Measurements from ENCODE around the gene DNAL4. TPM values are rescaled to one million over a fixed set of nuclear protein-coding genes. Genes with fewer than 3 reads are reported as not detected.
A peak's percentile ranks its signal among the peaks of the same experiment; 100 is the strongest.

DNAL4 gene
- polyA plus RNA-seq, 4 donors, result 15.7 to 37.8 (median 33.1) TPM

DNA sequence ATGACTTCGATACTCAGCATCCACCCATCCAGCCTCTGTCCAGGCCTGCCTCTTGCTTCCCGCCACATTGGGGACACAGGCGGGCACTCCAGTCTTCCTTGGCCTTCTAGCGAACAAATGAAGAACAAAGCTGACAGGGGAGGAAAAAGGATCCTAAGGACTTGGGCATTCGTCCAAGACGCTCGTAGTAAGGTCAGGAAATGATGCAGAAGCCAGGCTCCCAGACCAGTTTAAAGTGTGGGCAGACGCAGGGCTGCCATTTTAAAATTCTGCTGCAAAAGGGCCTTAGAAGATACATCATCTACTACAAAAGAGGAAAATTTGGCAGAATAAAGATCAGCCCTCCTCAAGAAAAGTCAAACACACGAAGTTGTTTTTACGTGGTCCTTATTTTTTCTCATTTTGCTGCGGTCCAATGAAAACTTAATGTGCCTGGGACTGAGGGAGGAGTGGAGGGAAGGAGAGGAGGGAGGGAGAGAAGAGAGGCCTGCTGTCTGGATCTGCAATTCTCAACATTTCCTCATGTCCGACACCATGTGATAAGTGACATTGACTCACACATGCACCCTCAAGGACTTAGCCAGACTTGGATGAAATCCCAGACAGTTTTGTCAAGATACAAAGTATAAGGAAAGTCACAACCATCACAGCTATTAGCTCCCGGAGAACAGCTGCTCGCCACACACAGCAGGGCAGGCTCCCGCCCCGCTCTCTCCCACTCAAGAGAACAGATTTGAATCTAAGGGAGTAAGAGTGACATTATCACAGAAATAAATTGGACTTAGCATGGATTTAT lies 5.7 kb downstream of the DNAL4 start:
- peak in 2 of 4 donors; percentile 54 to 58 for DNase-seq (ENCODE audit: low read depth in 4 of 4, low spot score in 3 of 4)

GRCh38 chr22:38786631-38787030 lies 7.3 kb downstream of the DNAL4 start:
- DNase-seq (ENCODE audit: low read depth in 4 of 4, low spot score in 3 of 4), result no peak

GRCh38 chr22:38784856-38785255 lies 9.1 kb downstream of the DNAL4 start:
- DNase-seq (ENCODE audit: low read depth in 4 of 4, low spot score in 3 of 4), result no peak

DNA sequence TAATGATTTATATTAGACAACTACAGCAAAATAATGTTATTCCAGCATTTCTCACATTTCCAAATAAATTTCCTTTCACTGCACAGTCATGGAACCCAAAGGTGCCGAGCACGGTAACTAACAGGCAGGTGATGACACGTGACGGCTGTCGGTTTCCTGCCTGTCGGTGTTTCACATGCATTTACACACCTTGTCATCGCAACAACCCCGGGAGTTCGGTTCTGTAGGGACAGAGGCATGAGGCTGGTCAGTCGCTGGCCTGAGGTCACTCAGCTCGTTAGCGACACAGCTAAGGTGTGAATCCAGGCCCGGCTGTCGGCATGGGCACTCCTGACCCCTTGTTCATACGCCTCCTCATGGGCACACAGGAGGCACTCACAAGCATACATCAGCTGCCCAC lies 9.9 kb downstream of the DNAL4 start:
- DNase-seq (ENCODE audit: low read depth in 4 of 4, low spot score in 3 of 4), result no peak

DNA sequence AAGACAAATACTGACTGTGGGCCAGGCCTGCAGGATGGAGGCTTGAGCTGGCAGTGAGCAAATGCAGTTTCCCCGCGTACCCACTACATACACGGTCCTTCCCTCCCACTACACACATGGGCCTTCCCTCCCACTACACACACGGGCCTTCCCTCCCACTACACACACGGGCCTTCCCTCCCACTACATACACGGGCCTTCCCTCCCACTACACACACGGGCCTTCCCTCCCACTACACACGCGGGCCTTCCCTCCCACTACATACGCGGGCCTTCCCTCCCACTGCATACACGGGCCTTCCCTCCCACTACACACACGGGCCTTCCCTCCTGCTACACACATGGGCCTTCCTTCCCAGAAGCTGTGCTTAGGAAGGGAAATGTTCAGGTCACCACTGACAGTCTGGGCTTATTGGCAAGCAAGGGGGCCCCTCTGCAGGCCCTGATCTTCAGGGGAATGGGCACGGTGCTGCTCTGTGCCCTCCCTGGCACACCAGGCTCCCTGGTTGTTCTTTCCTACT lies 10.8 kb downstream of the DNAL4 start:
- DNase-seq (ENCODE audit: low read depth in 4 of 4, low spot score in 3 of 4), result no peak

DNA sequence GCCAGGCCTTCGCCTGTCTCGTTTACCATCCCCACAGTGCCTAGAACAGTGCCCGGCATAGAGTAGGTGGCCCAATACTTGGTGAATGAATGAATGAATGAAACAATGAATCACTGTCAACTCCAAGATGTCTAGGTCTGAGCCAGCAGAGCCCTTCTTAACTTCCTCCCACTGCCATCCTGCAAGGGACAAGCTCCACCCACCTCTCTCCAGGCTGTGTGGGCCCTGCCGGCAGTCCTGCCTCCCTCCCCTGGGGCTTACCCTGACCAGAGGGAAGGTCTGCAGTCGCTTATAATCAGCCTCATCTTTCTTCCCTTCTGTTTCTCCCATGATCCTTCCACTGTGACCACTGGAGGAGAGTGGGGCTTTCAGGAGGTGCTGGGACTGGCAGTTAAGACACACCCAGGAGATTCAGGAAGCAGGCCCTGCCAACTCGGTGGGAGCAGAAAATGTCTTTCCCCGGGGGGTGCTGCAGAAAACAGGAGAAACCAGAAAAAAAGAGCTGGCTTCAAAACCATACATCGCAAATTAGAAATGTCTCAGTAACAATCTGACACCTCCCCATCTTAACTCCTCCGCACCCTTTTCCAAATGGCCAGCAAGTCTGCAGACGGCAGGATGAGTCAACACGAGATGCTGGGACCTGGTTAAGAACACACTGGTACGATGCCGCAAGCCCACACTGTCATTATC lies 11.4 kb downstream of the DNAL4 start:
- DNase-seq (ENCODE audit: low read depth in 4 of 4, low spot score in 3 of 4), result no peak

DNA sequence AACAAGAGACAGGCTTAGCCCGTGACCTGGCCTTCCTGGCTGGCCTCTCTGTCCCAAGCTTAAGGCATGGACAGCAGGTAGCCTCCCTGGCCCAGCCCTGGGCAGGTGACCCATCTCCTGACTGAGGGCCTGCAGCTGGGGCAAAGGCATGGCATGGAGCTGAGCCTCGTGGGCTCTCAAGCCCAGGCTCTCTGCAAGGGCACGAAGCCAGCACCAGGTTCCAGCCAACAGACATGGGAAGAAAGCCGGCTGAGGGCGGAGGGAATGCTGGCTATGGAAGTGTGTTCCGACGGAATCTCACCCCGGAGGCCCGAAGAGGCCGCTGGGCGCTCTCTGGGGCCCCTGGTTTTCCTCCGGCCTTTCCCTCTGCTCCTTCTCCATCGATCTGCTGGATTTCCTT lies 12.9 kb downstream of the DNAL4 start:
- no peak for DNase-seq (ENCODE audit: low read depth in 4 of 4, low spot score in 3 of 4)

DNA sequence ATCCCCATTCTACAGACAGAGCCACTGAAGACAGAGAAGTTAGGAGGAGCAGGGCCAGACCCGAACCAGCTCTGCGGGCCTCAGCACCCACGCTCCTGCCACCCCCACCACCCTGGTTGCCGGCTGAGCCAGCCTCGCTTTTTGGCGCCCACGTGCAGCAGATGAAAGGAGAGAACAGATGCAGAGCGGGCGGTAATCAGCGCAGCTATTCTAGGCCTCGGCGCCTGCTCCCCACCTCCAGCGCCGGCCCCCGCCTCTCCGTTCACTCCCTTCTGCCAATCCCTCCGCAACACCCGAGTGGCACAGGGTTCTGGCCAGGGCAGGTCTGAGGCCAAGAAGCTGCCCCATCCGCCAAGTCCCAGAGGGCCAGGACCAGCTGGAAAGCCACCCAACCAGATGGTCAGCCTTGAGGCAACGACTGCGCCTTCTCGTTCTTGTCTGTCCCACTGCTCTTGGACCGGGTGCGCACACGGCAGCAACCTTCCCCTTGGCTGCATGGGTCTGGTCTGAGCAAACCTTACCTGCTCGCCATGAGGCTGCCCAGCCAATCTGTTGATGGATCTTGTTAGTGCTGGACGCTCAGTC lies 16.8 kb downstream of the DNAL4 start:
- DNase-seq (ENCODE audit: low read depth in 4 of 4, low spot score in 3 of 4), result no peak

GRCh38 chr22:38776086-38776485 lies 17.9 kb downstream of the DNAL4 start:
- no peak for DNase-seq (ENCODE audit: low read depth in 4 of 4, low spot score in 3 of 4)

DNA sequence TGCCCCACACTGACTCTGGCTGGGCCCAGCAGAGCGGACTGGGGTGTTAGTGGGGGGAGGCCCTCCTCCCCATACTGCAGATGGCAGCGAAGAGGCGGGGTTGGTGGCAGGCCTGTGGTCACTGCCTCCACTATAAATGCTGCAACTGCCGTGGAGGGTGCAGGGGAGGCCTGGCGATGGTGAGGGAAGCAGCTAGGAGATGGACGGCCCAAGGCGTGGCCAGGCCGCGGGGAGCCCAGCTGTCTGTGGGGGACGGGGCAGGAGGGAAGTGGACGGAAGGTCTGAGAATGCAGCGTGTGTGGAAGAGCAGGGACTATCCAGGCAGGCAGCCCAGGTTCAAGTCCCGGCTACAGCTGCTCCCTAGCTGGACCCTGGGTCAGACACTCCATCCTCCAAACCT lies 18.3 kb downstream of the DNAL4 start:
- no peak for DNase-seq (ENCODE audit: low read depth in 4 of 4, low spot score in 3 of 4)

DNA sequence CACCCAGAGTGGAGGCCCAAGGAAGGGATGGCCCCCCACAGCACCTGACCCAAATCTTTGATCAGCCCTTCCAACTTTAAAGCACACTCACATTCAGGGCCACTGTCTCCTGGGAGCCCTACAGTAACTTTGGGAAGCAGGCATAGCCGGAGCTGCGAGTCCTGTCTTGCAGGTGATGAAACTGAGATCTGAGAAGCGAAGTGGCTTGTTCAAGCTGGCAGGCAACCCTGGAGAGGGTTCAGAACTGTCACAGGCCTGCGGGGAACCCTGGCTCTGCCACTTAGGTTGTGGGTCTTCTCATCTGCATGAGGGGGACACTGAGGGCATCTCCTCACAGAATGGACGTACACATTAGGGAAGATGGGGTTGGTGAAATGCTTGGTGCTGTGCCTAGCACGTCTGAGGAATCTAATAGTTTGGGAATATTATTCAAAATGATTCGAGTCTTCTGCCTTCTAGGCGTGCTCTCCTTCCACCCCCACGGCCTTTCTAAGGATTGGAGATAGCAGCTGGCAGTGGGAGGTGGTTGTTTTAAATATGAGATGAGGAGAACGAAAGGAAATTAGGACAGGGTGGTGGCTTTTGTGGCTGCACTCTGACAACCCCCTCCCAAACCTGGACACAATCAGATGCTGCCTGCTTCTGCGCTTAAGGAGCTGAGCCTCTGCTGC lies 19.3 kb downstream of the DNAL4 start:
- DNase-seq (ENCODE audit: low read depth in 4 of 4, low spot score in 3 of 4), result no peak

DNA sequence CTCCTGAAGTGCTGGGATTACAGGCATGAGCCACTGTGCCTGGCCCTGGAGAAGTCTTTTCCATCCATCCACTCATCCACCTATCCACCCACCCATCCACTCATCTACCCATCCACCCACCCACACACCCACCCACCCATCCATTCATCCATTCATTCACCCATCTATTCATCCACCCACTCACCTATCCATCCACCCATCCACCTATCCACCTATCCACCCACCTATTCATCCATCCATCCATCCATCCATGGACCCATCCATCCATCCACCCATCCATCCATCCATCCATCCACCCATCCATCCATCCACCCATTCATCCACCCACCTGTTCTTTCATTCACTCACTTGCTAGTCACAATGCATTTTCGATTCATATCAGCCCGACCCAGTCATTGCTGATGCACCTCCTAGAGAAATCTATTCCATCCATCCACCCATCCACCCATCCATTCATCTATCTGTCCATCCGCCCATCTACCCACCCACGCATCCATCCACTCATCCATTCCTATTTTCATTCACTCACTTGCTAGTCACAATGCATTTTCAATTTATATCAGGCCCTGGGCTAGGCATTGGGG lies 20.5 kb downstream of the DNAL4 start:
- no peak for DNase-seq (ENCODE audit: low read depth in 4 of 4, low spot score in 3 of 4)

- no peak for DNase-seq (ENCODE audit: low read depth in 4 of 4, low spot score in 3 of 4)
These were observed 21.4 kb downstream of the DNAL4 start for GRCh38 chr22:38772623-38772873.

- no peak for DNase-seq (ENCODE audit: low read depth in 4 of 4, low spot score in 3 of 4)
These were observed 23.5 kb downstream of the DNAL4 start for GRCh38 chr22:38770257-38770949.

- no peak for DNase-seq (ENCODE audit: low read depth in 4 of 4, low spot score in 3 of 4)
These were observed 25.9 kb downstream of the DNAL4 start for GRCh38 chr22:38768036-38768435.

- DNase-seq (ENCODE audit: low read depth in 4 of 4, low spot score in 3 of 4), result no peak
These were observed 26.6 kb downstream of the DNAL4 start for GRCh38 chr22:38767313-38767712.

DNA sequence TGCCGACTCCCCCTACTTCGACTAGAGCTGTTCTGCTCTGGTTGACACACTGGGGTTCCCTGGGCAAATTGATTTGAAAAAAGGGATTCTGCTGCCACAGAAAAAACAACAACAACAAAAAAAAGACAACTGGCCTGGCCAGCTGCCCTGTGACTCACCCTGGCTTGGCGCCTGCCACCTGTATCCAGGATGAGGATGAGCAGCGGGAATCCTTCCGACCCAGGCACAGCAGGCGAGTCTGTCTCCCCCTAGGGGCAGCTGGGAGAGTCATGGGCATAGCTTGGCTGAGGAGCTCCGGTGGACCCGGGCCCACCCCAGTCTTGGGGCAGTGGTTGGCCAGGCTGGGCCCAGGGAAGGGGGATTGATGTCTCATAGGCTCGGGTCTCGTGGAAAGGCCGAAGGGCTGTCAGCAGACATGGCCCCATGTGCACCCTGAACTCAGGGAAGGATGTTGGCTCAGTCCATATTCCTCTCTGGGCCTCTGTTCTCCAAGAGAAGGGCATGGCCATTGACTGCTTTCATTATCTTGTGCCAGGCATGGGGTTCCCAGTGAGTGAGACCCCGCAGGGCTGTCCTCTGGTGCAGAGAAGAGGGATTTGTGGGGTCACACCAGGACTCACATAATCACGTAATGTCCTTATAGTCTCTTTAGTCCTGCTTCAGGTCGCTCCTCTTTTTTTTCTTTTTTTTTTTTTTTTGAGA lies 27.7 kb downstream of the DNAL4 start:
- no peak for DNase-seq (ENCODE audit: low read depth in 4 of 4, low spot score in 3 of 4)

GRCh38 chr22:38762551-38762983 lies 31.4 kb downstream of the DNAL4 start:
- DNase-seq (ENCODE audit: low read depth in 4 of 4, low spot score in 3 of 4), result no peak

GRCh38 chr22:38761202-38762162 lies 32.5 kb downstream of the DNAL4 start:
- DNase-seq (ENCODE audit: low read depth in 4 of 4, low spot score in 3 of 4), result no peak

Data from left renal pelvis (tissue), 4 donors.